HEK293T (cell line): ENCODE data around the gene MBOAT2.

Experiments
- CTCF ChIA-PET: fragments of 350-600 bp; formaldehyde crosslinking; extraction: SDS; loops from one replicate; lab custom pipeline; 2021; ENCODE audit warnings: antibody characterized with exemption, inconsistent platforms; lab: Yijun Ruan, JAX
- POLR2A ChIA-PET: fragments of 350-600 bp; formaldehyde crosslinking; extraction: SDS; loops from one replicate; lab custom pipeline; 2020; ENCODE audit warnings: antibody characterized with exemption, inconsistent platforms; lab: Yijun Ruan, JAX
- DNase-seq: peaks from one replicate; pipeline ENCODE4 v3.0.0; 2012; ENCODE audit warnings: mixed read lengths; ENCODE audit errors: extremely low spot score
- ARNT ChIP-seq: fragments of 450-650 bp; IDR thresholded peaks from 2 replicates; pipeline ENCODE4 v1.6.1; 2017; ENCODE audit warnings: mild to moderate bottlenecking
- BHLHE40 ChIP-seq: fragments of 450-650 bp; IDR thresholded peaks from 2 replicates; pipeline ENCODE4 v1.6.1; 2016; ENCODE audit warnings: mild to moderate bottlenecking, moderate library complexity, borderline replicate concordance
- CTBP1 ChIP-seq: fragments of 450-650 bp; IDR thresholded peaks from 2 replicates; pipeline ENCODE4 v1.6.1; 2016; ENCODE audit warnings: borderline replicate concordance
- ELF4 ChIP-seq: fragments of 450-650 bp; IDR thresholded peaks from 2 replicates; pipeline ENCODE4 v1.6.1; 2017; ENCODE audit warnings: antibody characterized with exemption
- FOXA1 ChIP-seq: fragments of 450-650 bp; IDR thresholded peaks from 2 replicates; pipeline ENCODE4 v1.6.1; 2016; ENCODE audit warnings: mild to moderate bottlenecking
- FOXK2 ChIP-seq: fragments of 450-650 bp; IDR thresholded peaks from 2 replicates; pipeline ENCODE4 v1.6.1; 2016; ENCODE audit warnings: mild to moderate bottlenecking
- FOXM1 ChIP-seq: fragments of 450-650 bp; IDR thresholded peaks from 2 replicates; pipeline ENCODE4 v1.6.1; 2017; ENCODE audit warnings: mild to moderate bottlenecking, borderline replicate concordance
- HDGF ChIP-seq: fragments of 450-650 bp; IDR thresholded peaks from 2 replicates; pipeline ENCODE4 v1.6.1; 2017; ENCODE audit warnings: antibody characterized with exemption, borderline replicate concordance
- L3MBTL2 ChIP-seq: fragments of 450-650 bp; conservative IDR thresholded peaks from 2 replicates; pipeline ENCODE4 v1.6.1; 2016; ENCODE audit warnings: mild to moderate bottlenecking
- LEF1 ChIP-seq: fragments of 450-650 bp; IDR thresholded peaks from 2 replicates; pipeline ENCODE4 v1.6.1; 2017; ENCODE audit warnings: mild to moderate bottlenecking, borderline replicate concordance
- NFRKB ChIP-seq: fragments of 450-650 bp; IDR thresholded peaks from 2 replicates; pipeline ENCODE4 v1.6.1; 2016; ENCODE audit warnings: mild to moderate bottlenecking, moderate library complexity
- SP1 ChIP-seq: fragments of 450-650 bp; IDR thresholded peaks from 2 replicates; pipeline ENCODE4 v1.6.1; 2017
- SUZ12 ChIP-seq: fragments of 450-650 bp; IDR thresholded peaks from 2 replicates; pipeline ENCODE4 v1.6.1; 2016; ENCODE audit warnings: mild to moderate bottlenecking
- TARDBP ChIP-seq: fragments of 450-650 bp; IDR thresholded peaks from 2 replicates; pipeline ENCODE4 v1.6.1; 2016
- ZNF384 ChIP-seq: fragments of 450-650 bp; IDR thresholded peaks from 2 replicates; pipeline ENCODE4 v1.6.1; 2016
- TF ChIP-seq, protein P1 (sequence below): fragments of 450-650 bp; IDR thresholded peaks from 2 replicates; pipeline ENCODE4 v1.6.1; 2016

The MBOAT2 gene

GRCh38 chr2:8858910-8859309 lies 144.6 kb downstream of the MBOAT2 start:
- DNase-seq: no peak
- ChIA-PET POLR2A (no interaction called here), CTCF (no interaction called here)
- no peak for TF ChIP-seq ARNT
- no peak for TF ChIP-seq SUZ12
- no peak for TF ChIP-seq CTBP1
- TF ChIP-seq ZNF384: no peak
- TF ChIP-seq ELF4: no peak
- no peak for TF ChIP-seq SP1
- TF ChIP-seq NFRKB: no peak
- no peak for TF ChIP-seq FOXM1
- no peak for TF ChIP-seq HDGF
- TF ChIP-seq FOXA1: no peak
- TF ChIP-seq BHLHE40: no peak
- TF ChIP-seq TARDBP: no peak
- TF ChIP-seq, protein P1, sequence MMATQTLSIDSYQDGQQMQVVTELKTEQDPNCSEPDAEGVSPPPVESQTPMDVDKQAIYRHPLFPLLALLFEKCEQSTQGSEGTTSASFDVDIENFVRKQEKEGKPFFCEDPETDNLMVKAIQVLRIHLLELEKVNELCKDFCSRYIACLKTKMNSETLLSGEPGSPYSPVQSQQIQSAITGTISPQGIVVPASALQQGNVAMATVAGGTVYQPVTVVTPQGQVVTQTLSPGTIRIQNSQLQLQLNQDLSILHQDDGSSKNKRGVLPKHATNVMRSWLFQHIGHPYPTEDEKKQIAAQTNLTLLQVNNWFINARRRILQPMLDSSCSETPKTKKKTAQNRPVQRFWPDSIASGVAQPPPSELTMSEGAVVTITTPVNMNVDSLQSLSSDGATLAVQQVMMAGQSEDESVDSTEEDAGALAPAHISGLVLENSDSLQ: no peak
- TF ChIP-seq FOXK2: no peak
- TF ChIP-seq LEF1: no peak
- no peak for TF ChIP-seq L3MBTL2

DNA sequence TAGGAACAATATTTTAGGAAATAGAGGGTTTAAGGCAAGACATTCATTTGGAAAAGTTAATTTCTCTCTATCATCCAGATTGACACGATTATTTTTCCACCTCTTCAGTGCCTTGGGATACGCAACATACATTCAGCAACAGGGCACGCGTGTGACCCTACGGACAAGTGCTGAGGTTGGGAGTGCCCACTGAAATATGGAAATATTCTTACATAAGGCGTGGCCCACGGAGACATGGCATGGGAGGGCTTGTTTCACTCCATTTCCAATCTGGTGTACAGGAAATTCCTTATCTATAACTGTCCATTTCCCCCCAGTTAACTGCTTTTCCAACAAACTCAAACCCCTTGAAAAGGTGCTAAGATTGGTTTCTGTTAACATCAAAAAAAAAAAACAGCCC lies 145.2 kb downstream of the MBOAT2 start:
- POLR2A ChIA-PET: no interaction called here
- TF ChIP-seq L3MBTL2: no peak
- TF ChIP-seq NFRKB: no peak
- no peak for TF ChIP-seq BHLHE40
- TF ChIP-seq ZNF384: no peak
- no peak for TF ChIP-seq TARDBP
- no peak for TF ChIP-seq FOXA1
- no peak for TF ChIP-seq ELF4
- TF ChIP-seq FOXK2: no peak
- no peak for TF ChIP-seq FOXM1
- no peak for TF ChIP-seq SUZ12
- TF ChIP-seq SP1: no peak
- no peak for TF ChIP-seq LEF1
- no peak for DNase-seq
- CTCF ChIA-PET: no interaction called here

GRCh38 chr2:8857709-8858108 lies 145.8 kb downstream of the MBOAT2 start:
- TF ChIP-seq BHLHE40 (no peak), ZNF384 (0 out of 2 replicates have a peak, but pooled peaks have one; percentile 25), L3MBTL2 (0 out of 2 replicates have a peak, but pooled peaks have one; percentile 18)

GRCh38 chr2:8856176-8856575 lies 147.3 kb downstream of the MBOAT2 start:
- ChIA-PET POLR2A (no interaction called here), CTCF (no interaction called here)
- no peak for DNase-seq
- no peak for TF ChIP-seq FOXK2
- no peak for TF ChIP-seq NFRKB
- no peak for TF ChIP-seq FOXA1
- TF ChIP-seq HDGF: no peak
- no peak for TF ChIP-seq FOXM1
- no peak for TF ChIP-seq ARNT
- TF ChIP-seq BHLHE40: no peak
- TF ChIP-seq L3MBTL2: no peak
- no peak for TF ChIP-seq ZNF384
- TF ChIP-seq, protein P1: no peak
- no peak for TF ChIP-seq LEF1
- no peak for TF ChIP-seq ELF4
- TF ChIP-seq TARDBP: no peak

More at GRCh38 chr2:8857709-8858108, 145.8 kb downstream of the MBOAT2 start:
- ChIA-PET POLR2A (no interaction called here), CTCF (no interaction called here)
- peak; percentile 39 for DNase-seq

GRCh38 chr2:8855010-8855409 lies 148.5 kb downstream of the MBOAT2 start:
- POLR2A ChIA-PET: no interaction called here
- DNase-seq: no peak
- TF ChIP-seq FOXK2: no peak
- no peak for TF ChIP-seq FOXM1
- TF ChIP-seq NFRKB: no peak
- no peak for TF ChIP-seq TARDBP
- no peak for TF ChIP-seq HDGF
- CTCF ChIA-PET: no interaction called here

DNA sequence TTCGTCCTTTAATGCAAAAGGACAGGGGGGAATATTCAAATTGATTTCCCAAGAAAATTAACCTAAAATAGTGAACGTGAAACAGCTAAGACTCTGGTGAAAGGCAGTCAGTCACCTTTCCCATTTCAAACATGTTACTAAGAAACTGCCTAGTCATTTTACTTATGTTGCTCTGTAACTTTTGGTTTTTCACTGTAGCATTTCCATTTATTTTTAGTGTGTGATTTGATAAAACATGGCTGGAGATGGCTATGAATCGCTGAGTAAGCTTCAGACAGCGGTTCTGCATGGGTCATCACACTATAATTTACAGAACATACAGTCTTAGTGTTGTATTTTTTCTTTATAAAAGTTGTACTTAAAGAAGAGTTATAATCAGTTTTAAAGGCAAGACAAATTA lies 150.1 kb downstream of the MBOAT2 start:
- no peak for DNase-seq
- CTCF ChIA-PET: interaction anchor here (0.6 kb wide), 1 partner anchor 132 kb away, joined by 3 read pairs; no protein-coding TSS in a partner anchor
- TF ChIP-seq, protein P1: no peak
- no peak for TF ChIP-seq SP1
- TF ChIP-seq ELF4: no peak
- no peak for TF ChIP-seq ZNF384
- no peak for TF ChIP-seq SUZ12
- TF ChIP-seq FOXM1: no peak
- TF ChIP-seq FOXA1: no peak
- TF ChIP-seq CTBP1: no peak
- no peak for TF ChIP-seq ARNT
- TF ChIP-seq BHLHE40: no peak
- TF ChIP-seq FOXK2: no peak
- no peak for TF ChIP-seq TARDBP
- TF ChIP-seq L3MBTL2: no peak
- no peak for TF ChIP-seq LEF1
- no peak for TF ChIP-seq NFRKB
- TF ChIP-seq HDGF: no peak
- POLR2A ChIA-PET: no interaction called here
